ENCODE results near the gene CEP290. TPM values are rescaled to one million over a fixed set of nuclear protein-coding genes. Genes with fewer than 3 reads are reported as not detected.
A peak's percentile ranks its signal among the peaks of the same experiment; 100 is the strongest.

The CEP290 gene
- total and polyA plus RNA-seq, 12 donors: 5.1 to 32.0 (median 11.2) TPM

DNA sequence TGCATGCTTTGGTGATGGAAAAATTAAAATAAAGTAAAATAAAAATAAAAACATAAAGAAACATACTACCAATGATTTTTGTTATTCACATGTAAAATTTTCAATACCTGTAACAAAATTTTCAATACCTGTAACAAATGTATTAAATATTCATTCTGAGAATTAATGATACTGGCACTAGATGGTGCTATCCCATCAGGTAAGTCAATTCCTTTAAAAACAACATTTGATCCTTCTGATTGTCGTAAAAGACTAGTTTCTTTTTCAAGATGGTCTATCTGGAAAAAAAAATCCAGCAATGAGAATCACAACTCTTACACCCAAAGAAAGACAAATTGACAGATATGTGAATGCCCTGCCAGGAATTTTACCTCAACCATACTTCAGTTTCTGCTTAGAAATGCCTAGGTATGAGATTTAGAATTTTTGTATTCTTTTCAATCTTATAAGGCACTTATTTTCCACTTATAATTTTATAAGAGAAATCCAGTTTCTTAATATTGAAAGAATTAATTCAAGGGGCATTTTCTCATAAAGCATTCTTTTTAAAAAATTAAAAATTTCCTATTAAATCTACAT, 30.7 kb downstream of the CEP290 start:
- peaks cover 0 to 20% of the 10 kb centered on the region in 2 donors for H3K36me3 ChIP-seq (replicated peaks in 1 of 2)
- peaks cover 0 to 6% (median 0%) of the 10 kb centered on the region in 3 donors for H3K9me3 ChIP-seq (replicated peaks in 1 of 3)
- H3K4me1 ChIP-seq (replicated peaks in 1 of 2): peaks cover 5 to 8% of the 10 kb centered on the region in 2 donors
- DNase-seq: no peak
- no peaks in the 10 kb centered on the region for H3K27me3 ChIP-seq
- H3K4me3 ChIP-seq: peak overlapping the region in 1 of 4 donors; percentile 35
- TF ChIP-seq CTCF (IDR thresholded peaks at IDR 0.05): peak; percentile 26 to 72 (median 54)
- no peak for TF ChIP-seq POLR2A (IDR thresholded peaks at IDR 0.05)
- intact Hi-C loops (cut with DNase I): no loop called here
- WGBS, 4 donors: 0 to 12% (median 7%) methylated on average over 1 of the region's 1 CpG
- no peak overlapping the region for H3K27ac ChIP-seq

- TF ChIP-seq CTCF (IDR thresholded peaks at IDR 0.05) (no peak), POLR2A (IDR thresholded peaks at IDR 0.05) (no peak)
- Histone ChIP-seq H3K27ac (no peak overlapping the region), H3K4me3 (no peak overlapping the region), H3K27me3 (no peaks in the 10 kb centered on the region), H3K4me1 (replicated peaks in 1 of 2) (peaks cover 0 to 4% of the 10 kb centered on the region in 2 donors), H3K9me3 (replicated peaks in 1 of 3) (peaks cover 0 to 6% (median 0%) of the 10 kb centered on the region in 3 donors), H3K36me3 (replicated peaks in 1 of 2) (peaks cover 0 to 18% of the 10 kb centered on the region in 2 donors)
- DNase-seq: no peak
- 90 to 99% (median 97%) methylated on average over 2 of the region's 2 CpGs for WGBS, 4 donors
- intact Hi-C loops (cut with DNase I): no loop called here
These were observed 33.9 kb downstream of the CEP290 start for GRCh38 chr12:88108021-88108420.

DNA sequence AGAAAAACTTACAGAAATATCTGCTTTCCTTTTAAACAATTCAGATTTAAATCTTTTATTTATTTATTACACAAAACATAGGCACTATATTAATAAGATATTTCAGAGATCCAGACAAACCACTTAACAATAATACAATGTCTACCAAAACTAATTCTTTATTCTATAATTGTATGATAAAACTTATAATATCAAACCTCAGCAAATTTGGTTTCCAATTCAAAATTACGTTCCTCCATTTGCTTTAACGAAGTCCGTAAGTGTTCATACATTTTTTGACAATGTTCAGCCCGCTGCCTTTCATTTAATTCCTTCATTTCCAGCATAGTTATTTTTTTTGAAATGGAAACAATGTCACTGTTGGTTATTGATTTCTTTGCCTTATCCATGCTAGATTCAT, 48.3 kb downstream of the CEP290 start:
- no peaks in the 10 kb centered on the region for H3K4me1 ChIP-seq (replicated peaks in 1 of 2)
- TF ChIP-seq POLR2A (IDR thresholded peaks at IDR 0.05) (no peak), CTCF (IDR thresholded peaks at IDR 0.05) (no peak)
- intact Hi-C loops (cut with DNase I): no loop called here
- H3K9me3 ChIP-seq (replicated peaks in 1 of 3): no peaks in the 10 kb centered on the region
- H3K4me3 ChIP-seq: no peak overlapping the region
- no peaks in the 10 kb centered on the region for H3K27me3 ChIP-seq
- H3K36me3 ChIP-seq (replicated peaks in 1 of 2): peaks cover 0 to 16% of the 10 kb centered on the region in 2 donors
- no peak overlapping the region for H3K27ac ChIP-seq
- no peak for DNase-seq
- WGBS, 4 donors: 97 to 99% (median 98%) methylated on average over 4 of the region's 4 CpGs

DNA sequence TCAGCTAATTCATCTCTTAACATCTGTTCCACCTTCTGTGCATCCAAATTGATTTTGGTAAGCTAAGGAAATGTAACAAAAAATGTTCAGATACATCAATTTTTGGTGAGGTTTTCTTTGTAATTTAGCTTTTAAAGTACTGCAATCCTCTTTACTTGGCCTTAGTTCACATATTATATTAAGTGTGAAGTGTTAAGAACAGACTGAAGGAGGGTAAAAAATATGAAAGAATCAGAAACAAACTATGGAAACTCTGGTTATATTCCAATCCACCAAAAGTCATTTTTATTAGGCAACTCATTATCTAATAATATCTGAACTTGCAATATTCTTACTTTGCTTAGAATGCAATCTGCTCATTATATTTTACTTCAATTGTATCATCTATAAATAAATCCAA, 49.1 kb downstream of the CEP290 start:
- intact Hi-C loops (cut with DNase I): no loop called here
- no peaks in the 10 kb centered on the region for H3K27me3 ChIP-seq
- no peak overlapping the region for H3K4me3 ChIP-seq
- no peak overlapping the region for H3K27ac ChIP-seq
- TF ChIP-seq POLR2A (IDR thresholded peaks at IDR 0.05) (no peak), CTCF (IDR thresholded peaks at IDR 0.05) (no peak)
- no peaks in the 10 kb centered on the region for H3K9me3 ChIP-seq (replicated peaks in 1 of 3)
- H3K36me3 ChIP-seq (replicated peaks in 1 of 2): peaks cover 0 to 18% of the 10 kb centered on the region in 2 donors
- DNase-seq: no peak
- no peaks in the 10 kb centered on the region for H3K4me1 ChIP-seq (replicated peaks in 1 of 2)
